CD4-positive, alpha-beta T cell (primary cell): Measurements from ENCODE around the gene KRTAP4-8. TPM values are rescaled to one million over a fixed set of nuclear protein-coding genes. Genes with fewer than 3 reads are reported as not detected.

ENCODE experiments used
- ATAC-seq: fragments of 200-7000 bp; cut with Tn5 transposase; one replicate; pipeline ENCODE4 v1.10.0; 2022; ENCODE audit warnings: mild to moderate bottlenecking; ENCODE audit not compliant: poor library complexity
- CTCF ChIA-PET: fragments of 350-600 bp; sonication (Branson Sonifier 250); formaldehyde crosslinking; loops from one replicate; lab custom pipeline; 2021; ENCODE audit warnings: antibody characterized with exemption, inconsistent platforms; lab: Charles Lee
- POLR2A ChIA-PET: fragments of 350-600 bp; sonication (Branson Sonifier 250); formaldehyde crosslinking; loops from one replicate; lab custom pipeline; 2021; ENCODE audit warnings: antibody characterized with exemption, inconsistent platforms; lab: Charles Lee
- DNase-seq, 14 experiments: peaks; one replicate each; pipeline ENCODE4 v3.0.0-alpha.2; 2013 to 2020; ENCODE audit warnings: mixed read lengths in 2 of 14
- H3K27ac ChIP-seq, 2 donors: one replicate each; pipeline versions ENCODE4 v1.5.1 to v1.7.0; 2013; ENCODE audit warnings: low read length in 2 of 2, low read depth in 1 of 2, mild to moderate bottlenecking in 1 of 2
- H3K27me3 ChIP-seq, 2 experiments: 1 replicate in 1 of 2; 2 replicates in 1 of 2; pipeline versions ENCODE4 v1.6.1 to v1.7.0; 2013; ENCODE audit warnings: low read length in 2 of 2, control low read depth in 1 of 2, mild to moderate bottlenecking in 1 of 2, moderate library complexity in 1 of 2; ENCODE audit not compliant: insufficient read depth in 2 of 2, control insufficient read depth in 1 of 2
- H3K36me3 ChIP-seq: one replicate; pipeline ENCODE4 v1.6.1; 2013; ENCODE audit warnings: low read length, control low read depth; ENCODE audit not compliant: insufficient read depth
- H3K4me1 ChIP-seq: one replicate; pipeline ENCODE4 v1.6.1; 2013; ENCODE audit warnings: low read length, control low read depth; ENCODE audit not compliant: insufficient read depth
- H3K4me3 ChIP-seq: one replicate; pipeline ENCODE4 v1.5.1; 2013; ENCODE audit warnings: mild to moderate bottlenecking, low read length, moderate library complexity
- H3K9me3 ChIP-seq, 2 experiments: 1 replicate in 1 of 2; 2 replicates in 1 of 2; pipeline versions ENCODE4 v1.6.1 to v1.7.0; 2013; ENCODE audit warnings: low read length in 2 of 2, mild to moderate bottlenecking in 2 of 2, control low read depth in 1 of 2, moderate library complexity in 1 of 2; ENCODE audit not compliant: control insufficient read depth in 1 of 2, insufficient read depth in 1 of 2
- H3K27ac Mint-ChIP-seq: one replicate; pipeline ENCODE4 v1.8.0; 2020; ENCODE audit warnings: mixed read lengths
- H3K27me3 Mint-ChIP-seq: one replicate; pipeline ENCODE4 v1.8.0; 2021; ENCODE audit warnings: mixed read lengths
- H3K36me3 Mint-ChIP-seq: one replicate; pipeline ENCODE4 v1.8.0; 2021; ENCODE audit warnings: low read depth, mixed read lengths
- H3K4me1 Mint-ChIP-seq: one replicate; pipeline ENCODE4 v1.8.0; 2021; ENCODE audit warnings: low read depth, mixed read lengths
- H3K4me3 Mint-ChIP-seq: one replicate; pipeline ENCODE4 v1.8.0; 2020; ENCODE audit warnings: mild to moderate bottlenecking, mixed read lengths
- H3K9me3 Mint-ChIP-seq: one replicate; pipeline ENCODE4 v1.8.0; 2020; ENCODE audit warnings: mixed read lengths
- intact Hi-C, 2 experiments: fragments of 100-400 bp; cut with DNase I in 1 of 2; cut with micrococcal nuclease in 1 of 2; formaldehyde crosslinking; loops; one replicate each; pipeline versions ENCODE4 v1.15.1 to v1.9.0; 2023 to 2025; cut with DNase I, micrococcal nuclease
- total RNA-seq, 174 experiments: library from RNA in 2 of 174; stranded (reverse) in 2 of 174; gene quantifications; one replicate each; pipeline ENCODE4 v1.2.3 and lab custom pipeline; 2021 to 2026
- TF ChIP-seq, protein P1 (sequence below): fragments of 200-600 bp; IDR thresholded peaks from one replicate; pipeline ENCODE4 v1.8.0; 2022; ENCODE audit warnings: antibody characterized with exemption, mild to moderate bottlenecking

The KRTAP4-8 gene
- total RNA-seq, 2 experiments from 2014 or later: not detected

DNA sequence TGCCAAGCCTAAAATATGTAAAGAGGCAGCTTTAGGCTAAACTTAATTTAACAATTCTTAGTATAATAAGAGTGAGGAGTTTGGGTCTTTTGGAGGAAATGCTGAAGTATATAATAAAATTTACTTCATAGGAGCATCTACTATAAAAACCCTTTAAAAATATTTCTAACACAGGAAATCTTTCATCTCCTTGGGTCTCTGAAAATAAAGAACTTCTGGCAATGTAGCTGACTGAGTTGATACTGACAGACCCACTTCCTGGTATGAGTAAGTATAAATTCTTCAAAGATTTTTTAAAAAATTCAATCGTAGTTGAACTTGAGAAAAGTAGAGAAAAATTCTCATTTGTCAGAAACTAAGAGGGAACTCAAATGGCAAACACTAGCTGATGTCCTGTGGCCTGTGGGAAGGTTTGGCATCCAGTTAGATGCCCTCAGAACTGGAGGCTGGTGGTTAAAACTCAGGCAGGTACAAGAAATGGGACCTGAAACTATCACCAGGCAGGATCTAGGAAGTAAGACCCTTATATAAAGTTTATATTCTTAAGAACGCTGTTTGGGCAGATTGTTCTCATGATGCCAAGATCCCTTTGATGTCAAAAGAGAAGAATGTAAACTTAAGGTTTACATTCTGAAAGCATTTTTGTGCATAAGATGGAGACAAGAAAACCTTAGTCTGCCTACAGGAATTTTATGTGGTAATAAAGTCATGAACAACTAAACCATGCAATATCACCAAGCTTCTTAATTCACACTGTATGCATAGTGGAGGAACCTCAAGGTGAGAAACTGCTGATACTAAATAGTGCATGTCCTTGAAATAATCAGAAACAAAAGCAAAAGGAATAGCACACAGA lies 36.2 kb upstream of the KRTAP4-8 start:
- ChIA-PET CTCF (interaction anchor here (0.6 kb wide), 1 partner anchor 1927 kb away, joined by 3 read pairs; no protein-coding TSS in a partner anchor), POLR2A (interaction anchor here (1.2 to 1.5 kb wide), 2 partner anchors 174 to 188 kb away, joined by 3 to 7 read pairs; partner anchors contain the start of gene KRTAP16-1)
- H3K27ac Mint-ChIP-seq: peak overlapping the region; percentile 25
- no peaks in the 10 kb centered on the region for H3K27me3 Mint-ChIP-seq
- Histone ChIP-seq H3K9me3 (no peaks in the 10 kb centered on the region), H3K27ac (peak overlapping the region in 1 of 2 donors; percentile 39), H3K36me3 (no peaks in the 10 kb centered on the region), H3K4me3 (no peak overlapping the region), H3K27me3 (no peaks in the 10 kb centered on the region), H3K4me1 (peaks cover 5% of the 10 kb centered on the region)
- no peaks in the 10 kb centered on the region for H3K36me3 Mint-ChIP-seq
- DNase-seq (peak in 2 of 14 experiments; percentile 5 to 15), ATAC-seq (peak; percentile 34)
- peaks cover 3% of the 10 kb centered on the region for H3K9me3 Mint-ChIP-seq
- H3K4me3 Mint-ChIP-seq: no peak overlapping the region
- intact Hi-C loops: no loop called here
- peaks cover 38% of the 10 kb centered on the region for H3K4me1 Mint-ChIP-seq
- TF ChIP-seq, protein P1, sequence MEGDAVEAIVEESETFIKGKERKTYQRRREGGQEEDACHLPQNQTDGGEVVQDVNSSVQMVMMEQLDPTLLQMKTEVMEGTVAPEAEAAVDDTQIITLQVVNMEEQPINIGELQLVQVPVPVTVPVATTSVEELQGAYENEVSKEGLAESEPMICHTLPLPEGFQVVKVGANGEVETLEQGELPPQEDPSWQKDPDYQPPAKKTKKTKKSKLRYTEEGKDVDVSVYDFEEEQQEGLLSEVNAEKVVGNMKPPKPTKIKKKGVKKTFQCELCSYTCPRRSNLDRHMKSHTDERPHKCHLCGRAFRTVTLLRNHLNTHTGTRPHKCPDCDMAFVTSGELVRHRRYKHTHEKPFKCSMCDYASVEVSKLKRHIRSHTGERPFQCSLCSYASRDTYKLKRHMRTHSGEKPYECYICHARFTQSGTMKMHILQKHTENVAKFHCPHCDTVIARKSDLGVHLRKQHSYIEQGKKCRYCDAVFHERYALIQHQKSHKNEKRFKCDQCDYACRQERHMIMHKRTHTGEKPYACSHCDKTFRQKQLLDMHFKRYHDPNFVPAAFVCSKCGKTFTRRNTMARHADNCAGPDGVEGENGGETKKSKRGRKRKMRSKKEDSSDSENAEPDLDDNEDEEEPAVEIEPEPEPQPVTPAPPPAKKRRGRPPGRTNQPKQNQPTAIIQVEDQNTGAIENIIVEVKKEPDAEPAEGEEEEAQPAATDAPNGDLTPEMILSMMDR: no peak

DNA sequence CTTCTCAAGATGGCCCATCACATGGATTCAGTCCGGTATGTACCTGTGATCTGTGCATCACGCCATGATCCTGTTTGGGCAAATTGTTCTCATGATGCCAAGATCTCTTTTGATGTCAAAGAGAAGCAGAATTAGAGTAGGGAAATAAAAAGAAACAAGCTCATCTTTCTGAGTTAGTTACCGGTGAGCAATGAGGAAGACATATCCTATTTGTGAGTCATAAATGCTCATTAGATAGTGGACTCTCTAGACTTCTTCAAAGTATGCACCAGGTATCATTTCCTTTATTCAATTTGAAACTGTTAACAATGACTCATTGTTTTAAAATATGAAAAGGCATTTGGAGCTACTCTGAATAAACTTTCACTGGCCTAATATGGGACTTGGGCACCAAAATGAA lies 34.0 kb upstream of the KRTAP4-8 start:
- POLR2A ChIA-PET: no interaction called here
- peaks cover 5% of the 10 kb centered on the region for H3K4me1 ChIP-seq
- DNase-seq (no peak), ATAC-seq (no peak)
- H3K4me3 Mint-ChIP-seq: no peak overlapping the region
- H3K36me3 ChIP-seq: no peaks in the 10 kb centered on the region
- no peak overlapping the region for H3K27ac Mint-ChIP-seq
- no peaks in the 10 kb centered on the region for H3K27me3 Mint-ChIP-seq
- no peaks in the 10 kb centered on the region for H3K36me3 Mint-ChIP-seq
- no peak overlapping the region for H3K4me3 ChIP-seq
- CTCF ChIA-PET: interaction anchor here (1.2 kb wide), 1 partner anchor 191 kb away, joined by 4 read pairs; no protein-coding TSS in a partner anchor
- no peaks in the 10 kb centered on the region for H3K9me3 ChIP-seq
- intact Hi-C loops: no loop called here
- no peaks in the 10 kb centered on the region for H3K27me3 ChIP-seq
- no peak overlapping the region for H3K27ac ChIP-seq
- no peaks in the 10 kb centered on the region for H3K9me3 Mint-ChIP-seq
- TF ChIP-seq, protein P1: no peak
- peaks cover 50% of the 10 kb centered on the region for H3K4me1 Mint-ChIP-seq

GRCh38 chr17:41127371-41127770 lies 29.4 kb upstream of the KRTAP4-8 start:
- POLR2A ChIA-PET: no interaction called here
- H3K27ac Mint-ChIP-seq: no peak overlapping the region
- DNase-seq (no peak), ATAC-seq (no peak)
- H3K27me3 Mint-ChIP-seq: no peaks in the 10 kb centered on the region
- Histone ChIP-seq H3K27me3 (no peaks in the 10 kb centered on the region), H3K9me3 (no peaks in the 10 kb centered on the region), H3K36me3 (no peaks in the 10 kb centered on the region), H3K4me1 (peaks cover 21% of the 10 kb centered on the region), H3K4me3 (no peak overlapping the region), H3K27ac (no peak overlapping the region)
- CTCF ChIA-PET: no interaction called here
- TF ChIP-seq, protein P1: no peak
- H3K36me3 Mint-ChIP-seq: no peaks in the 10 kb centered on the region
- peaks cover 79% of the 10 kb centered on the region for H3K4me1 Mint-ChIP-seq
- no peaks in the 10 kb centered on the region for H3K9me3 Mint-ChIP-seq
- intact Hi-C loops: no loop called here
- no peak overlapping the region for H3K4me3 Mint-ChIP-seq
